Hepatocyte (in vitro differentiated cells): ENCODE data around the gene MAP3K5. TPM values are rescaled to one million over a fixed set of nuclear protein-coding genes. Genes with fewer than 3 reads are reported as not detected.

Experiments
- DNase-seq: peaks from one replicate; pipeline ENCODE4 v3.0.0-alpha.2; 2016; ENCODE audit warnings: low spot score
- H2AFZ ChIP-seq: fragments of 200-600 bp; sonication (generic); 2 replicates; pipeline ENCODE4 v1.6.0; 2016; ENCODE audit warnings: antibody characterized with exemption, mild to moderate bottlenecking
- H3K27ac ChIP-seq: fragments of 200-600 bp; sonication (generic); 2 replicates; pipeline ENCODE4 v1.5.1; 2016; ENCODE audit warnings: mild to moderate bottlenecking
- H3K27me3 ChIP-seq: fragments of 200-600 bp; sonication (generic); 2 replicates; pipeline ENCODE4 v1.6.1; 2016
- H3K36me3 ChIP-seq: fragments of 200-600 bp; sonication (generic); replicated peaks from 2 replicates; pipeline ENCODE4 v1.5.1; 2016; ENCODE audit warnings: low read depth; ENCODE audit not compliant: insufficient read depth
- H3K4me1 ChIP-seq: fragments of 200-600 bp; sonication (generic); 2 replicates; pipeline ENCODE4 v1.5.1; 2016; ENCODE audit warnings: mild to moderate bottlenecking, moderate library complexity; ENCODE audit not compliant: insufficient read depth
- H3K4me2 ChIP-seq: fragments of 200-600 bp; sonication (generic); 2 replicates; pipeline ENCODE4 v1.6.0; 2016
- H3K4me3 ChIP-seq: fragments of 200-600 bp; sonication (generic); 2 replicates; pipeline ENCODE4 v1.5.1; 2016; ENCODE audit warnings: mild to moderate bottlenecking
- H3K79me2 ChIP-seq: fragments of 200-600 bp; sonication (generic); 2 replicates; pipeline ENCODE4 v1.6.0; 2017; ENCODE audit warnings: mild to moderate bottlenecking
- H3K9me2 ChIP-seq: fragments of 200-600 bp; sonication (generic); replicated peaks from 2 replicates; pipeline ENCODE4 v1.6.0; 2017; ENCODE audit warnings: mild to moderate bottlenecking; ENCODE audit not compliant: insufficient read depth
- H3K9me3 ChIP-seq: fragments of 200-600 bp; sonication (generic); 2 replicates; pipeline ENCODE4 v1.5.1; 2016; ENCODE audit warnings: low read depth, mild to moderate bottlenecking
- H4K20me1 ChIP-seq: fragments of 200-600 bp; sonication (generic); 2 replicates; pipeline ENCODE4 v1.6.0; 2016; ENCODE audit warnings: mild to moderate bottlenecking; ENCODE audit not compliant: insufficient read depth, poor library complexity, severe bottlenecking
- EZH2 ChIP-seq: fragments of 200-600 bp; sonication (generic); IDR thresholded peaks from 2 replicates; pipeline ENCODE4 v1.6.1; 2016; ENCODE audit warnings: antibody characterized with exemption, mild to moderate bottlenecking, borderline replicate concordance
- EZH2phosphoT487 ChIP-seq: fragments of 200-600 bp; sonication (generic); IDR thresholded peaks from one replicate; pipeline ENCODE4 v1.6.1; 2018; ENCODE audit warnings: antibody characterized with exemption, mild to moderate bottlenecking, low read depth, moderate library complexity; ENCODE audit not compliant: unreplicated experiment, severe bottlenecking
- WGBS: methylation state at CpG from one replicate; pipeline ENCODE4 v1.1.6; 2016; ENCODE audit warnings: low lambda C conversion rate; ENCODE audit errors: missing lambda C conversion rate; 5-methylcytosine and 5-hydroxymethylcytosine counted together
- polyA plus RNA-seq: library from polyadenylated mRNA; unstranded; fragments of >200 nt; fragmentation: Nextera tagmentation; extraction: Ambion mirVana; gene quantifications from 2 replicates; pipeline ENCODE4 v1.2.1, GENCODE V29; 2016
- total RNA-seq: library from RNA; depleted of rRNA; stranded (reverse); fragments of >200 nt; gene quantifications from 2 replicates; pipeline ENCODE4 v1.2.3, GENCODE V29; 2014
- TF ChIP-seq, protein P1 (sequence below): fragments of 200-600 bp; sonication (generic); IDR thresholded peaks from 2 replicates; pipeline ENCODE4 v1.5.1; 2016; ENCODE audit warnings: antibody characterized with exemption, mild to moderate bottlenecking; ENCODE audit not compliant: poor library complexity

MAP3K5 gene
- total and polyA plus RNA-seq, 2 experiments from 2014 or later, result 2.2 to 5.9 TPM

GRCh38 chr6:136647363-136647852 is 144.9 kb downstream of the MAP3K5 start:
- TF ChIP-seq EZH2phosphoT487 (no peak), EZH2 (no peak)
- TF ChIP-seq, protein P1, sequence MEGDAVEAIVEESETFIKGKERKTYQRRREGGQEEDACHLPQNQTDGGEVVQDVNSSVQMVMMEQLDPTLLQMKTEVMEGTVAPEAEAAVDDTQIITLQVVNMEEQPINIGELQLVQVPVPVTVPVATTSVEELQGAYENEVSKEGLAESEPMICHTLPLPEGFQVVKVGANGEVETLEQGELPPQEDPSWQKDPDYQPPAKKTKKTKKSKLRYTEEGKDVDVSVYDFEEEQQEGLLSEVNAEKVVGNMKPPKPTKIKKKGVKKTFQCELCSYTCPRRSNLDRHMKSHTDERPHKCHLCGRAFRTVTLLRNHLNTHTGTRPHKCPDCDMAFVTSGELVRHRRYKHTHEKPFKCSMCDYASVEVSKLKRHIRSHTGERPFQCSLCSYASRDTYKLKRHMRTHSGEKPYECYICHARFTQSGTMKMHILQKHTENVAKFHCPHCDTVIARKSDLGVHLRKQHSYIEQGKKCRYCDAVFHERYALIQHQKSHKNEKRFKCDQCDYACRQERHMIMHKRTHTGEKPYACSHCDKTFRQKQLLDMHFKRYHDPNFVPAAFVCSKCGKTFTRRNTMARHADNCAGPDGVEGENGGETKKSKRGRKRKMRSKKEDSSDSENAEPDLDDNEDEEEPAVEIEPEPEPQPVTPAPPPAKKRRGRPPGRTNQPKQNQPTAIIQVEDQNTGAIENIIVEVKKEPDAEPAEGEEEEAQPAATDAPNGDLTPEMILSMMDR, result no peak
- H2AFZ ChIP-seq, result no peak overlapping the region
- no peaks in the 10 kb centered on the region for H3K79me2 ChIP-seq
- no peak overlapping the region for H3K27ac ChIP-seq
- no peaks in the 10 kb centered on the region for H3K36me3 ChIP-seq
- H3K4me1 ChIP-seq, result no peaks in the 10 kb centered on the region
- no peaks in the 10 kb centered on the region for H3K27me3 ChIP-seq
- no peak overlapping the region for H3K4me3 ChIP-seq
- H3K9me2 ChIP-seq, result no peaks in the 10 kb centered on the region
- peak; percentile 23 for DNase-seq
- H4K20me1 ChIP-seq, result no peaks in the 10 kb centered on the region
- peak overlapping the region; percentile 39 for H3K4me2 ChIP-seq
- 70% methylated on average over 9 of the region's 9 CpGs for WGBS
- no peaks in the 10 kb centered on the region for H3K9me3 ChIP-seq

DNA sequence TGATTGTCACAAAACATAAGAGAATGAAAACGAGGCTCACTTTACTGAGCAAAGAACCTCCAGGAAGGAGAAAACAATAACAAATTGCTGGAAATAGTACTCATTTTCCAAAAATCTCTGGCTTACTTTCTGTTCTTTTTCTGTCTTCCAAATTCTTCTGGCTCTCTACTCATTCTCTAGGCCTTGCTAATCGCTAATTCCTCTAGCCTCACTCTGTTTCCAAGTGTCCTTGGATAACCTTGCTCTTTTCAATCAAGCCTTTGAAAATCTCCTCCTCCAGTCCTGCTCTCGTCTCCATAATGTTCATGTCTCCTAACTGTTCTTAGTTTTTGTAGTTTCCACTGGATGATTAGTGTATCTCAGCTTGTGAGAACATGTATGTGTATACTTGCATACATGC is 145.9 kb downstream of the MAP3K5 start:
- no peak overlapping the region for H3K27ac ChIP-seq
- no peaks in the 10 kb centered on the region for H3K9me2 ChIP-seq
- no peak overlapping the region for H2AFZ ChIP-seq
- no peaks in the 10 kb centered on the region for H3K79me2 ChIP-seq
- no peaks in the 10 kb centered on the region for H3K9me3 ChIP-seq
- WGBS, result 79% methylated on average over 3 of the region's 3 CpGs
- H3K36me3 ChIP-seq, result no peaks in the 10 kb centered on the region
- H3K4me2 ChIP-seq, result no peak overlapping the region
- no peaks in the 10 kb centered on the region for H3K4me1 ChIP-seq
- DNase-seq, result no peak
- no peaks in the 10 kb centered on the region for H3K27me3 ChIP-seq
- no peak for TF ChIP-seq EZH2
- TF ChIP-seq, protein P1, result no peak
- no peak for TF ChIP-seq EZH2phosphoT487
- no peaks in the 10 kb centered on the region for H4K20me1 ChIP-seq
- no peak overlapping the region for H3K4me3 ChIP-seq

DNA sequence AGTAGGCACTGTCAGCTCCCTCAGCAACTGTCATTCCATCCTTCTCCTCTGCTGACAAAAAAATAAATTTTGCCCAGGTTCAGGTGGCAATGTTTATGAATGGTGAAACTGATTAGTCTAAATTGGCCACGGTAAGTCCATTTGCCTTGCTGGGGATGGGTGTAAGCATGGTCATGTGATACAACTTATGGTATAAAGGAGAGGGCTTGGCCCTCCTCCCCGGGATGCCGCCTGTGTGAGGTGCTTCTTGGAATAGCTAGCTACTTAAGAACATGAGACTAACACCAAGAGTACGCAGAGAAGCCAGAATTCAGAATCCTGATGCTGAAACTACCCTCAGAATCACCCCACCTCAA is 147.7 kb downstream of the MAP3K5 start:
- H3K4me1 ChIP-seq, result no peaks in the 10 kb centered on the region
- H3K27me3 ChIP-seq, result no peaks in the 10 kb centered on the region
- no peaks in the 10 kb centered on the region for H3K79me2 ChIP-seq
- H2AFZ ChIP-seq, result no peak overlapping the region
- H3K36me3 ChIP-seq, result no peaks in the 10 kb centered on the region
- 94% methylated on average over 4 of the region's 4 CpGs for WGBS
- H3K4me2 ChIP-seq, result no peak overlapping the region
- TF ChIP-seq, protein P1, result no peak
- TF ChIP-seq EZH2, result no peak
- no peak for TF ChIP-seq EZH2phosphoT487
- H3K9me2 ChIP-seq, result no peaks in the 10 kb centered on the region
- no peak for DNase-seq
- no peaks in the 10 kb centered on the region for H3K9me3 ChIP-seq
- H3K4me3 ChIP-seq, result no peak overlapping the region
- no peak overlapping the region for H3K27ac ChIP-seq
- no peaks in the 10 kb centered on the region for H4K20me1 ChIP-seq
